GM12801 (cell line): ENCODE measurements around the gene EFNA5.

Experiments used
- TF ChIP-seq, protein P1 (sequence below): IDR thresholded peaks from one replicate; pipeline ENCODE4 v1.5.1; 2011; ENCODE audit warnings: control low read depth; ENCODE audit not compliant: insufficient read length; ENCODE audit errors: extremely low read depth

EFNA5 gene

DNA sequence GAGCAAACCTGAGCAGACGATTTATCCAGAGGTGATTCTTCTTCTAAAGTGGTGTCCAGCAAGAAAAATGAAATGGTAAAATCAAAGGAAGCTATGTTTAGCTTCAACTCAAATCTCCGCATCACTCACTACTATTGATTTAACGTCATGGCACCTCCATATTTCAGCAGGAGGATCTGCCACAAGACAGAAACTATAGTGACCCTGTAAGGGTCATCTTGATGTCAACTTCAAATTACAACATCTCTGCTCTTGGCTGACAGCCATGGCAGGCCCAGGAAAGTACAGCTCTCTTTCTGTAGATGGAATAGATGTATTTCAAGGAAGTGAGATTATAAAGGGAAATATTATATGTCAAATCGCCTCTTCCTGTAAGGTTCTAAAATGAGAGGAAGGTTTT is 10.1 kb upstream of the EFNA5 start:
- TF ChIP-seq, protein P1, sequence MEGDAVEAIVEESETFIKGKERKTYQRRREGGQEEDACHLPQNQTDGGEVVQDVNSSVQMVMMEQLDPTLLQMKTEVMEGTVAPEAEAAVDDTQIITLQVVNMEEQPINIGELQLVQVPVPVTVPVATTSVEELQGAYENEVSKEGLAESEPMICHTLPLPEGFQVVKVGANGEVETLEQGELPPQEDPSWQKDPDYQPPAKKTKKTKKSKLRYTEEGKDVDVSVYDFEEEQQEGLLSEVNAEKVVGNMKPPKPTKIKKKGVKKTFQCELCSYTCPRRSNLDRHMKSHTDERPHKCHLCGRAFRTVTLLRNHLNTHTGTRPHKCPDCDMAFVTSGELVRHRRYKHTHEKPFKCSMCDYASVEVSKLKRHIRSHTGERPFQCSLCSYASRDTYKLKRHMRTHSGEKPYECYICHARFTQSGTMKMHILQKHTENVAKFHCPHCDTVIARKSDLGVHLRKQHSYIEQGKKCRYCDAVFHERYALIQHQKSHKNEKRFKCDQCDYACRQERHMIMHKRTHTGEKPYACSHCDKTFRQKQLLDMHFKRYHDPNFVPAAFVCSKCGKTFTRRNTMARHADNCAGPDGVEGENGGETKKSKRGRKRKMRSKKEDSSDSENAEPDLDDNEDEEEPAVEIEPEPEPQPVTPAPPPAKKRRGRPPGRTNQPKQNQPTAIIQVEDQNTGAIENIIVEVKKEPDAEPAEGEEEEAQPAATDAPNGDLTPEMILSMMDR, result no peak

DNA sequence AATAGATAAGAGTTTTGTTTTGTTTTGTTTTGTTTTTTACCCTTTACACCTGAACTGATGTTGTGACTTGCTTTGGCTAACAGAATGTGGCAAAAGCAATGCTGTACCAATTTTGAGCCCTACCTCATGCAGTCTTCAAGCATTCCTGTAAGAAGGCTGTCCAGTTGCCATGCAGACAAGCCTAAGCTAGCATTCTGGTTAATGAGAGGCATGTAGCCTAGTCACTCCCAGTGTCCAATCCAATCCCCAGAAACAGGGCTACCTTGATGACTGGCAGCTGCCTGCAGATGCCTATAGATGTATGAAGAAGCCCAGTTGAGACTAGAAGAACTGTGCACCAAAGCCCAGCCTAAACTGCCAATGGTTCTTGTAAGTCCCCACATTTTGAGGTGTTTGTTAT is 9.4 kb upstream of the EFNA5 start:
- TF ChIP-seq, protein P1, result no peak

DNA sequence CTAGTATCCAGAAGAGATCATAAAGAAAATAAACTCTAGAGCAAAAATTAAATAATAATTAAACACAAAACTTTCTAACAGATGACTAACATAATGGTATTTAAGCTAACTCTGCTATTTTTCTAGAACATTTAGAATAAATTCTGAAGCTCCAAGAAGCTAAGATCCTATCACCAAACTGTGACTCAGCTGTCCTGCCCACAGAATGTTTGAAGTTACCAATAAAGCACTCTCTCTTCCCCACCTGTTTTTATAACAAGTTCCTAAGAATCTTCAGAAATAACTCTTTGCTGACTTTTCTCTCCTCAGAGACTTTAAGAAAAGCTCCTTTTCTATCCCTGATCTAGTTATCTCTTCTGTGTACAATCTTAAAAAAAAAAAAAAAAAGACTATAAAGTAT is 6.0 kb upstream of the EFNA5 start:
- TF ChIP-seq, protein P1, result no peak

DNA sequence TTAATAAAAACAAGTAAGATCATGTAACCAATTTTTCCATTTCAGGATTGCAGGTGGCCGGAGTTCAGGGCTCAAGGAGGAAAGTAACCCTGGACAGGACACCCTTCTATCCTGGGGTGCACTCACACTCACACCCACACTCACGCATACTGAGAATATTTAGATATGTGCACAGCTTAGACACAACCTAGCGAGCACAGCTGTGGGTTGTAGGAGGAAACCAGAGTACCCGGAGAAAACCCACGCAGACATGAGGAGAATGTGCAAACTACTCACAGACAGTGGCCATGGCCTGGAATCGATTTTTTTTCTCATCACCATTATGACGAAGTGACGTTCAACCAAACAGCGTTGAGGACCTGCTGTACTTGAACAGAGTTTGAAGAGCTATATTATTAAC is 4.5 kb upstream of the EFNA5 start:
- TF ChIP-seq, protein P1, result no peak

DNA sequence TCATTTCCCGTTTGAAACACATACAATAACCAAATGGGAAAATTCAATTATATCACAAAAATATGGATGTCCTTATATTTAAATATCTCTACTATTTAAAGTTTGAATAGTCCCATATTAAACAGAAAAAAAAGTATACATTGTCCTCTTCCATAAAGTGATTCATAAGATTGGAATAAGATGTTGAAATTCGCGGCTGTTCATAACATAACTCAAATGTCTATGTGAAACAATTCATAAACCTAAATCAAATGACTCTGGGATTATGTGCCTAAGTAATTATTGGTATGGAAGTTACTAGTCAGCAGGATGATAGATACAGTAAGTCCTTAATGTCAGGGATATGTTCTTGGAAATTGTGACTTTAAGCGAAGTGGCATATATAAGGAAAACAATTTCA is 3.9 kb upstream of the EFNA5 start:
- TF ChIP-seq, protein P1, result no peak

DNA sequence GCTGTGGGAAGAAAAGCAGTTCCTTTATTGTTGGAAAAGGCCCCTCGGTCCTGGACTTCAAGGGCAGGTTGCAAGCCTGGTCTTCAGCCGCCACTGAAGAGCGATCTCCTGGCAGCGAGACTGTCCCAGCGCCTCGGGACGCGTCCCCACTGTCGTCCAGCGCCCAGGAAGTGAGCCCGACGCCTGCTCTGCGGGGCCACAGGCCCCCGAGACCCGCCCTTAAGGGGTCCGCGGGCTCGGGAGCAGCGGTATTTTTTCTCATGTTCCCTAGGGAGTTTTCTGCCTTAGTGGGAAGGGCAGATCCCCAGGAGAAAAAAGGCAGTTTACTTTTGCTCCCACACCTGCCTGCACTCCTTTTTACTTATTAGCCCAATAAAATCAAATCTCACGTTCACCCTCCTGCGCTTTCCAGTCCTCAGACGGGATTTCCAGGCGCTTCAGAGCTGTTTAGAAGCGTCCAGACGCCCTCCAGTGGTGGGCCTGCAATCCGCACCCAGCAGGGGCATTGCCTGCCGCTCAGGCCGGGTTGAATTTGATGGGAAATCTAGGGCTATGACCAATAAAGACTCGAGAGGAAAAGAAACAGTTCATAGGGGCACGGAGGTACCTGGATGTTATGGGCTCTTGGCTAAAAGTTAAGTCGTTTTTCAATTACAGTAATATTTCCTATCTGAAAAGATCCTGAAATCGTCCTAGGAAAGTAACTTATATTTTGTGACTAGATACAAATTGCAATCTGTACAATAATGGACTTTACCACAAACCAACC is 2.8 kb upstream of the EFNA5 start:
- TF ChIP-seq, protein P1, result no peak

DNA sequence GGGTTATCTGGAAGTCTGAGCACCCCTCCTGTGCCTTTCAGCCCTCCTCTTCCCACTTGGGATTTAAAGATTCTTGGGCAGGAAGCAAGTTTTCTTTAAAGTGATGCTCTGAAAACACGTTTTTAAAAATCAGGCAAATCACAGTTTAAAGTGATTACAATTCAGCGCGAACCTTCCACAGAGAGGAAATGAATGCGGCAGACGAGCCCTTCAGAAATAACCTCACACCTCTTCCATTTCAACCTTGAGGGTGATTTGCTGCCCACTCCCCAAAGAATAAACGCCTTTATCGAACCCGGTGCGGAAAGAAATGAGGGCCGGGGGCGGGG is 2.3 kb upstream of the EFNA5 start:
- TF ChIP-seq, protein P1, result no peak
